HepG2 (cell line): ENCODE data around the gene BBS9. TPM values are rescaled to one million over a fixed set of nuclear protein-coding genes. Genes with fewer than 3 reads are reported as not detected.
"Not testable (repeated sequence)": the region's sequence is repeated elsewhere in the genome, so short reads cannot be mapped to it uniquely, and the experiment has no call there.

ENCODE experiments used
- ATAC-seq: fragments of 200-7000 bp; cut with Tn5 transposase; 3 replicates; pipeline ENCODE4 v1.9.1; 2020; ENCODE audit warnings: mild to moderate bottlenecking, moderate library complexity
- BruUV-seq: library from RNA; stranded (reverse); fragments of 400-500 nt; replicated peaks from 2 replicates; lab custom pipeline; 2021; lab: Mats Ljungman, UMichigan
- CTCF ChIA-PET: fragments of 300-600 bp; formaldehyde crosslinking; extraction: SDS; loops from one replicate; lab custom pipeline; 2021; ENCODE audit warnings: low total read pairs, inconsistent platforms, low intra/inter-chr PET ratio; lab: Yijun Ruan, JAX
- POLR2A ChIA-PET: fragments of 350-600 bp; sonication (Branson Sonifier 250); formaldehyde crosslinking; loops from one replicate; lab custom pipeline; 2020; ENCODE audit warnings: antibody characterized with exemption, inconsistent platforms; lab: Yijun Ruan, JAX
- DNase-seq: peaks from one replicate; pipeline ENCODE4 v3.0.0-alpha.2; 2015; ENCODE audit warnings: low spot score
- FAIRE-seq: peaks from 3 replicates; lab custom pipeline; 2011; peaks lifted over from hg19 to GRCh38; lab: Jason Lieb, UNC
- H2AFZ ChIP-seq: one replicate; pipeline ENCODE4 v1.6.1; 2011; ENCODE audit warnings: low read length, inconsistent platforms
- H3K27ac ChIP-seq: fragments of 300-600 bp; 3 replicates; pipeline ENCODE4 v1.8.0; 2011; ENCODE audit warnings: mixed run types, mild to moderate bottlenecking, mixed read lengths, low read length, inconsistent platforms; ENCODE audit not compliant: insufficient read depth; ENCODE audit errors: extremely low read length
- H3K27me3 ChIP-seq, 2 experiments: fragments of 200-600 bp in 1 of 2; 2 replicates in 1 of 2; 3 replicates in 1 of 2; pipeline versions ENCODE4 v1.6.0 to v1.8.0; 2011; ENCODE audit warnings: low read length in 2 of 2, mild to moderate bottlenecking in 2 of 2, moderate library complexity in 2 of 2, inconsistent platforms in 1 of 2; ENCODE audit not compliant: insufficient read depth in 2 of 2, control insufficient read depth in 1 of 2
- H3K36me3 ChIP-seq, 2 experiments: fragments of 200-600 bp in 1 of 2; replicated peaks in 1 of 2; 2 replicates in 1 of 2; 3 replicates in 1 of 2; pipeline versions ENCODE4 v1.5.1 to v1.8.0; 2011; ENCODE audit warnings: low read length in 2 of 2, inconsistent platforms in 1 of 2; ENCODE audit not compliant: insufficient read depth in 2 of 2, control insufficient read depth in 1 of 2
- H3K4me1 ChIP-seq: 2 replicates; pipeline ENCODE4 v1.5.1; 2012; ENCODE audit warnings: low read length, inconsistent platforms; ENCODE audit not compliant: insufficient read depth
- H3K4me2 ChIP-seq: 2 replicates; pipeline ENCODE4 v1.6.0; 2011; ENCODE audit warnings: low read depth, low read length, inconsistent platforms
- H3K4me3 ChIP-seq, 3 experiments: fragments of 200-600 bp in 1 of 3; sonication (generic), shearing (Covaris generic) in 1 of 3; replicated peaks in 1 of 3; 2 replicates each; pipeline ENCODE4 v1.5.1; 2011 to 2016; ENCODE audit warnings: low read length in 3 of 3, inconsistent platforms in 2 of 3, low read depth in 2 of 3, mild to moderate bottlenecking in 2 of 3, control low read depth in 1 of 3, mixed read lengths in 1 of 3; ENCODE audit not compliant: insufficient read depth in 1 of 3
- H3K79me2 ChIP-seq: one replicate; pipeline ENCODE4 v1.6.1; 2011; ENCODE audit warnings: low read length, inconsistent platforms; ENCODE audit not compliant: insufficient read depth
- H3K9ac ChIP-seq: 2 replicates; pipeline ENCODE4 v1.6.0; 2011; ENCODE audit warnings: mild to moderate bottlenecking, low read depth, low read length, inconsistent platforms; ENCODE audit not compliant: insufficient read depth
- H3K9me3 ChIP-seq: 2 replicates; pipeline ENCODE4 v1.5.1; 2012; ENCODE audit warnings: mild to moderate bottlenecking, low read length
- H4K20me1 ChIP-seq: 2 replicates; pipeline ENCODE4 v1.6.0; 2011; ENCODE audit warnings: inconsistent platforms, mild to moderate bottlenecking, low read length, moderate library complexity; ENCODE audit not compliant: insufficient read depth
- FOSL2 ChIP-seq: sonication (generic); formaldehyde crosslinking; IDR thresholded peaks from 2 replicates; pipeline ENCODE4 v1.4.0; 2020; ENCODE audit warnings: missing genetic modification reagents
- HIVEP1 ChIP-seq: sonication (generic); formaldehyde crosslinking; IDR thresholded peaks from 2 replicates; pipeline ENCODE4 v1.4.0; 2020; ENCODE audit warnings: mild to moderate bottlenecking, missing genetic modification reagents
- ISL2 ChIP-seq: sonication (generic); formaldehyde crosslinking; IDR thresholded peaks from 2 replicates; pipeline ENCODE4 v1.5.0; 2020; ENCODE audit warnings: missing genetic modification reagents
- KMT2B ChIP-seq: IDR thresholded peaks from 2 replicates; pipeline ENCODE4 v1.6.1; 2016; ENCODE audit warnings: missing genetic modification reagents, missing compliant biosample characterization
- PRDM4 ChIP-seq: sonication (generic); formaldehyde crosslinking; IDR thresholded peaks from 2 replicates; pipeline ENCODE4 v1.9.0; 2021; ENCODE audit warnings: missing genetic modification reagents, borderline replicate concordance
- SETDB1 ChIP-seq: sonication (generic); formaldehyde crosslinking; IDR thresholded peaks from 2 replicates; pipeline ENCODE4 v1.5.1; 2020; ENCODE audit warnings: missing genetic modification reagents, mild to moderate bottlenecking, borderline replicate concordance
- ZBTB4 ChIP-seq: sonication (generic); formaldehyde crosslinking; IDR thresholded peaks from 2 replicates; pipeline ENCODE4 v1.4.0; 2020; ENCODE audit warnings: missing genetic modification reagents, mild to moderate bottlenecking, borderline replicate concordance
- ZFP36 ChIP-seq: fragments of 150-350 bp; IDR thresholded peaks from 2 replicates; pipeline ENCODE4 v1.6.1; 2018; ENCODE audit warnings: borderline replicate concordance, low read length, low read depth; ENCODE audit not compliant: partially characterized antibody
- ZNF232 ChIP-seq: sonication (generic); formaldehyde crosslinking; IDR thresholded peaks from 2 replicates; pipeline ENCODE4 v1.4.0; 2020; ENCODE audit warnings: missing genetic modification reagents, borderline replicate concordance
- ZNF496 ChIP-seq: sonication (generic); formaldehyde crosslinking; IDR thresholded peaks from 2 replicates; pipeline ENCODE4 v1.8.1; 2023; ENCODE audit warnings: mild to moderate bottlenecking, moderate library complexity, missing genetic modification reagents; ENCODE audit not compliant: insufficient replicate concordance
- ZNF501 ChIP-seq: sonication (generic); formaldehyde crosslinking; IDR thresholded peaks from 2 replicates; pipeline ENCODE4 v1.5.1; 2020; ENCODE audit warnings: mild to moderate bottlenecking, moderate library complexity, missing genetic modification reagents
- WGBS: methylation state at CpG from one replicate; pipeline ENCODE4 v1.1.6; 2017; ENCODE audit warnings: low lambda C conversion rate; 5-methylcytosine and 5-hydroxymethylcytosine counted together
- in situ Hi-C: cut with HindIII; loops from 2 replicates; pipeline ENCODE4 v1.10.0; 2017; ENCODE audit warnings: low pct_unique_long_range_greater_than_20kb; ENCODE audit not compliant: extremely low pct_ligation_motif_present
- intact Hi-C: fragments of 100-400 bp; cut with micrococcal nuclease; formaldehyde crosslinking; loops from one replicate; pipeline ENCODE4 v1.10.0; 2022; ENCODE audit not compliant: unreplicated experiment
- polyA plus RNA-seq, 8 experiments: library from polyadenylated mRNA; depleted of rRNA in 3 of 8; stranded (reverse) in 7 of 8; unstranded in 1 of 8; fragments of >200 nt; fragmentation: Illumina TruSeq in 4 of 8; extraction: Trizol in 4 of 8; gene quantifications; 2 replicates each; pipeline versions ENCODE4 v1.2.1 to v1.2.3, GENCODE V29; 2011 to 2016; ENCODE audit warnings: low read depth in 4 of 8, missing spikeins in 1 of 8, mixed read lengths in 1 of 8; ENCODE audit not compliant: insufficient read depth in 1 of 8
- total RNA-seq, 5 experiments: library from RNA; depleted of rRNA; stranded (reverse); fragments of >200 nt; fragmentation: Illumina TruSeq; extraction: Trizol; gene quantifications; 2 replicates each; pipeline ENCODE4 v1.2.3, GENCODE V29; 2016; ENCODE audit warnings: low read depth in 1 of 5

Gene BBS9
- total and polyA plus RNA-seq, 2 of the 13 experiments (the other 11 are each of a cell fraction or from before 2014, with no cell fraction given): 5.1 to 7.8 TPM

- H3K9ac ChIP-seq: no peak overlapping the region
- no peak overlapping the region for H2AFZ ChIP-seq
- BruUV-seq: no TSS peak
- no peaks in the 10 kb centered on the region for H3K9me3 ChIP-seq
- H3K36me3 ChIP-seq: no peaks in the 10 kb centered on the region
- no peaks in the 10 kb centered on the region for H3K27me3 ChIP-seq
- POLR2A ChIA-PET: no interaction called here
- no peak for ATAC-seq
- no peak for DNase-seq
- H3K4me1 ChIP-seq: no peaks in the 10 kb centered on the region
- 49% methylated on average over 2 of the region's 2 CpGs for WGBS
- TF ChIP-seq ZBTB4 (CRISPR knock-in tag) (no peak), HIVEP1 (no peak), ISL2 (no peak), ZNF501 (CRISPR knock-in tag) (no peak), ZNF232 (CRISPR knock-in tag) (no peak), ZFP36 (no peak), PRDM4 (CRISPR knock-in tag) (no peak), FOSL2 (CRISPR knock-in tag) (no peak), SETDB1 (CRISPR knock-in tag) (no peak), KMT2B (CRISPR knock-in tag) (no peak), ZNF496 (CRISPR knock-in tag) (no peak)
- in situ Hi-C loops (no loop called here), intact Hi-C loops (no loop called here)
- no peak overlapping the region for H3K4me3 ChIP-seq
- H3K4me2 ChIP-seq: no peak overlapping the region
- CTCF ChIA-PET: no interaction called here
- no peaks in the 10 kb centered on the region for H3K79me2 ChIP-seq
- no peaks in the 10 kb centered on the region for H4K20me1 ChIP-seq
- FAIRE-seq: no peak
- H3K27ac ChIP-seq: no peak overlapping the region
Observed at GRCh38 chr7:33517191-33517590, 387.8 kb downstream of the BBS9 start.

- 24% methylated on average over 3 of the region's 9 CpGs for whole genome bisulfite sequencing
- H3K27me3 ChIP-seq, H3K27ac ChIP-seq, H3K79me2 ChIP-seq, intact Hi-C loops, H3K4me1 ChIP-seq, POLR2A ChIA-PET, DNase-seq, CTCF ChIA-PET, H3K36me3 ChIP-seq, H3K9me3 ChIP-seq, H3K4me2 ChIP-seq, FAIRE-seq, H3K9ac ChIP-seq, BruUV-seq, H2AFZ ChIP-seq, H4K20me1 ChIP-seq, in situ Hi-C loops, H3K4me3 ChIP-seq, ATAC-seq: not testable (repeated sequence)
Observed at GRCh38 chr7:33527008-33527407, 397.6 kb downstream of the BBS9 start.
